SK-N-MC (cell line): ENCODE data around the gene ULK4.

ENCODE experiments used
- DNase-seq: peaks from one replicate; pipeline ENCODE4 v3.0.0-alpha.2; 2011; ENCODE audit warnings: low read depth, low spot score
- H3K27ac ChIP-seq: fragments of 200-600 bp; sonication (generic); 2 replicates; pipeline ENCODE4 v1.5.1; 2016; ENCODE audit warnings: mixed run types
- H3K36me3 ChIP-seq: fragments of 200-600 bp; sonication (generic); 2 replicates; pipeline ENCODE4 v1.6.1; 2017; ENCODE audit warnings: antibody characterized with exemption, low read length, mixed read lengths; ENCODE audit not compliant: insufficient read depth
- H3K4me3 ChIP-seq: fragments of 200-600 bp; sonication (generic); 2 replicates; pipeline ENCODE4 v1.5.1; 2016
- H3K9ac ChIP-seq: fragments of 200-600 bp; sonication (generic); 2 replicates; pipeline ENCODE4 v1.8.0; 2017; ENCODE audit warnings: mixed run types, mixed read lengths; ENCODE audit not compliant: insufficient read length
- H3K9me3 ChIP-seq: fragments of 200-600 bp; sonication (generic); 2 replicates; pipeline ENCODE4 v1.6.1; 2017; ENCODE audit warnings: low read depth, mild to moderate bottlenecking, antibody characterized with exemption, low read length, moderate library complexity, mixed read lengths
- EZH2 ChIP-seq: fragments of 200-600 bp; sonication (generic); IDR thresholded peaks from one replicate; pipeline ENCODE4 v1.6.1; 2017; ENCODE audit warnings: antibody characterized with exemption
- FOXP2 ChIP-seq: optimal IDR thresholded peaks from 2 replicates; pipeline ENCODE3; 2011; ENCODE audit warnings: mild to moderate bottlenecking, moderate library complexity; ENCODE audit not compliant: insufficient read depth; ENCODE audit errors: extremely low read length, control extremely low read depth
- POLR2AphosphoS5 ChIP-seq: IDR thresholded peaks from 2 replicates; pipeline ENCODE4 v1.6.1; 2012; ENCODE audit warnings: mild to moderate bottlenecking, low read depth, low read length, borderline replicate concordance

Gene ULK4

GRCh38 chr3:41248525-41248924 is 713.4 kb downstream of the ULK4 start:
- TF ChIP-seq FOXP2 (no peak), EZH2 (no peak), POLR2AphosphoS5 (no peak)
- Histone ChIP-seq H3K27ac (no peak overlapping the region), H3K9ac (no peak overlapping the region), H3K4me3 (no peak overlapping the region), H3K9me3 (no peaks in the 10 kb centered on the region), H3K36me3 (no peaks in the 10 kb centered on the region)
- no peak for DNase-seq

GRCh38 chr3:41247055-41248004 is 714.6 kb downstream of the ULK4 start:
- Histone ChIP-seq H3K27ac (no peak overlapping the region), H3K36me3 (no peaks in the 10 kb centered on the region), H3K9me3 (no peaks in the 10 kb centered on the region), H3K9ac (no peak overlapping the region), H3K4me3 (no peak overlapping the region)
- TF ChIP-seq FOXP2 (no peak), POLR2AphosphoS5 (no peak), EZH2 (no peak)
- no peak for DNase-seq

- Histone ChIP-seq H3K9ac (no peak overlapping the region), H3K27ac (no peak overlapping the region), H3K36me3 (peaks cover 7% of the 10 kb centered on the region), H3K9me3 (no peaks in the 10 kb centered on the region), H3K4me3 (no peak overlapping the region)
- no peak for DNase-seq
- TF ChIP-seq FOXP2 = no peak
- no peak for TF ChIP-seq EZH2
- no peak for TF ChIP-seq POLR2AphosphoS5
These were observed 717.1 kb downstream of the ULK4 start for GRCh38 chr3:41244620-41245336.

- no peak for TF ChIP-seq POLR2AphosphoS5
- TF ChIP-seq FOXP2 = no peak
- TF ChIP-seq EZH2 = no peak
- Histone ChIP-seq H3K27ac (no peak overlapping the region), H3K4me3 (no peak overlapping the region), H3K9me3 (no peaks in the 10 kb centered on the region), H3K9ac (no peak overlapping the region), H3K36me3 (peaks cover 21% of the 10 kb centered on the region)
- DNase-seq = no peak
These were observed 718.7 kb downstream of the ULK4 start for GRCh38 chr3:41243183-41243582.

GRCh38 chr3:41241800-41242571 is 719.9 kb downstream of the ULK4 start:
- Histone ChIP-seq H3K9me3 (no peaks in the 10 kb centered on the region), H3K36me3 (peaks cover 33% of the 10 kb centered on the region), H3K4me3 (no peak overlapping the region), H3K27ac (no peak overlapping the region), H3K9ac (no peak overlapping the region)
- no peak for TF ChIP-seq POLR2AphosphoS5
- no peak for TF ChIP-seq EZH2
- no peak for DNase-seq

- DNase-seq = no peak
- TF ChIP-seq EZH2 (no peak), POLR2AphosphoS5 (no peak), FOXP2 (no peak)
- peaks cover 41% of the 10 kb centered on the region for H3K36me3 ChIP-seq
- H3K4me3 ChIP-seq = no peak overlapping the region
- H3K9me3 ChIP-seq = no peaks in the 10 kb centered on the region
- H3K27ac ChIP-seq = no peak overlapping the region
- no peak overlapping the region for H3K9ac ChIP-seq
These were observed 720.7 kb downstream of the ULK4 start for GRCh38 chr3:41241161-41241560.

- Histone ChIP-seq H3K4me3 (no peak overlapping the region), H3K9ac (no peak overlapping the region), H3K27ac (no peak overlapping the region), H3K36me3 (peaks cover 54% of the 10 kb centered on the region), H3K9me3 (no peaks in the 10 kb centered on the region)
- TF ChIP-seq FOXP2 = no peak
- TF ChIP-seq POLR2AphosphoS5 = no peak
- TF ChIP-seq EZH2 = no peak
- DNase-seq = no peak
These were observed 722.3 kb downstream of the ULK4 start for GRCh38 chr3:41239587-41239986.

GRCh38 chr3:41237907-41238306 is 724.0 kb downstream of the ULK4 start:
- H3K4me3 ChIP-seq = no peak overlapping the region
- no peak for DNase-seq
- TF ChIP-seq EZH2 (no peak), POLR2AphosphoS5 (no peak), FOXP2 (no peak)
- no peaks in the 10 kb centered on the region for H3K9me3 ChIP-seq
- no peak overlapping the region for H3K27ac ChIP-seq
- H3K36me3 ChIP-seq = peaks cover 71% of the 10 kb centered on the region
- H3K9ac ChIP-seq = no peak overlapping the region
